K562 (cell line): Measurements from ENCODE around the gene COL23A1. TPM values are rescaled to one million over a fixed set of nuclear protein-coding genes. Genes with fewer than 3 reads are reported as not detected.

Experiments
- DDX20 ChIP-seq: fragments of 450-650 bp; IDR thresholded peaks from 2 replicates; pipeline ENCODE4 v1.6.1; 2016; ENCODE audit warnings: missing genetic modification characterization, low read depth, mild to moderate bottlenecking, missing compliant biosample characterization, moderate library complexity
- ETS2 ChIP-seq: IDR thresholded peaks from 2 replicates; pipeline ENCODE4 v1.6.1; 2016; ENCODE audit warnings: borderline replicate concordance, missing genetic modification characterization, mild to moderate bottlenecking, moderate library complexity, missing compliant biosample characterization; ENCODE audit not compliant: poor library complexity, severe bottlenecking
- FOXM1 ChIP-seq, 2 experiments: fragments of 450-650 bp in 1 of 2; sonication (generic) in 1 of 2; formaldehyde crosslinking in 1 of 2; IDR thresholded peaks; 2 replicates each; pipeline versions ENCODE4 v1.6.1 to v1.9.0; 2017 to 2022; ENCODE audit warnings: low read depth in 2 of 2, mild to moderate bottlenecking in 2 of 2, missing genetic modification reagents in 1 of 2, moderate library complexity in 1 of 2
- HIVEP1 ChIP-seq: fragments of 250-450 bp; sonication (Bioruptor Pico); IDR thresholded peaks from 2 replicates; pipeline ENCODE4 v1.4.0; 2020; ENCODE audit warnings: mild to moderate bottlenecking
- HOXB6 ChIP-seq: fragments of 250-450 bp; sonication (Bioruptor Pico); IDR thresholded peaks from 2 replicates; pipeline ENCODE4 v1.5.1; 2022; ENCODE audit warnings: mild to moderate bottlenecking, borderline replicate concordance
- ILK ChIP-seq: fragments of 450-650 bp; IDR thresholded peaks from 2 replicates; pipeline ENCODE4 v1.6.1; 2016; ENCODE audit warnings: missing genetic modification characterization, low read depth, mild to moderate bottlenecking, missing compliant biosample characterization, moderate library complexity, borderline replicate concordance
- KHSRP ChIP-seq: fragments of 450-650 bp; IDR thresholded peaks from 2 replicates; pipeline ENCODE4 v1.6.1; 2017
- KLF16 ChIP-seq: IDR thresholded peaks from 2 replicates; pipeline ENCODE4 v1.6.1; 2016; ENCODE audit warnings: antibody characterized with exemption
- NELFE ChIP-seq: IDR thresholded peaks from 2 replicates; pipeline ENCODE4 v1.6.1; 2011; ENCODE audit warnings: mild to moderate bottlenecking; ENCODE audit not compliant: insufficient read depth, insufficient read length
- NRF1 ChIP-seq, 2 experiments: fragments of 450-650 bp; IDR thresholded peaks in 1 of 2; conservative IDR thresholded peaks in 1 of 2; 2 replicates each; pipeline ENCODE4 v1.6.1; 2014; ENCODE audit warnings: mild to moderate bottlenecking in 2 of 2
- POLR3A ChIP-seq: IDR thresholded peaks from 2 replicates; pipeline ENCODE4 v1.6.1; 2011; ENCODE audit warnings: borderline replicate concordance, mild to moderate bottlenecking, moderate library complexity; ENCODE audit not compliant: insufficient read length, insufficient read depth; ENCODE audit errors: extremely low read depth
- RUNX1 ChIP-seq: sonication (generic); IDR thresholded peaks from 2 replicates; pipeline ENCODE4 v1.6.1; 2016; ENCODE audit warnings: antibody characterized with exemption, low read depth
- SP2 ChIP-seq: IDR thresholded peaks from 2 replicates; pipeline ENCODE4 v1.6.1; 2011; ENCODE audit warnings: mild to moderate bottlenecking, low read depth, low read length, moderate library complexity; ENCODE audit not compliant: poor library complexity, severe bottlenecking; ENCODE audit errors: extremely low read depth
- TAL1 ChIP-seq: fragments of 450-650 bp; IDR thresholded peaks from 2 replicates; pipeline ENCODE4 v1.6.1; 2016; ENCODE audit warnings: mild to moderate bottlenecking
- TCF7 ChIP-seq: sonication (generic); IDR thresholded peaks from 2 replicates; pipeline ENCODE4 v1.6.1; 2016; ENCODE audit warnings: antibody characterized with exemption, borderline replicate concordance
- ZBED1 ChIP-seq: IDR thresholded peaks from 2 replicates; pipeline ENCODE4 v1.6.1; 2014
- ZKSCAN3 ChIP-seq: fragments of 250-450 bp; sonication (Bioruptor Pico); IDR thresholded peaks from 2 replicates; pipeline ENCODE4 v1.4.0; 2020
- ZNF133 ChIP-seq: fragments of 250-450 bp; sonication (Bioruptor Pico); IDR thresholded peaks from 2 replicates; pipeline ENCODE4 v1.4.0; 2020; ENCODE audit warnings: mild to moderate bottlenecking
- ZNF354B ChIP-seq: fragments of 250-450 bp; sonication (Bioruptor Pico); IDR thresholded peaks from 2 replicates; pipeline ENCODE4 v1.4.0; 2020
- ZNF444 ChIP-seq: fragments of 250-450 bp; sonication (Bioruptor Pico); IDR thresholded peaks from 2 replicates; pipeline ENCODE4 v1.4.0; 2020; ENCODE audit warnings: mild to moderate bottlenecking, moderate library complexity
- ZNF699 ChIP-seq: fragments of 250-450 bp; sonication (Bioruptor Pico); IDR thresholded peaks from 2 replicates; pipeline ENCODE4 v1.8.0; 2021; ENCODE audit warnings: mild to moderate bottlenecking, moderate library complexity; ENCODE audit not compliant: insufficient replicate concordance
- ZNF766 ChIP-seq: fragments of 200-800 bp; sonication (Bioruptor generic); conservative IDR thresholded peaks from 2 replicates; pipeline ENCODE4 v1.6.1; 2016; ENCODE audit warnings: missing genetic modification characterization, missing compliant biosample characterization
- polyA plus RNA-seq, 8 experiments: library from polyadenylated mRNA; depleted of rRNA in 4 of 8; stranded (reverse) in 5 of 8; unstranded in 3 of 8; fragments of >200 nt; fragmentation: Nextera tagmentation in 2 of 8; fragmentation: Illumina TruSeq in 1 of 8; extraction: Ambion mirVana in 2 of 8; extraction: Trizol in 1 of 8; gene quantifications; 2 replicates each; pipeline versions ENCODE4 v1.2.1 to v1.2.3, GENCODE V29; 2011 to 2014; ENCODE audit warnings: inconsistent platforms in 1 of 8, missing spikeins in 1 of 8
- total RNA-seq, 7 experiments: library from RNA; depleted of rRNA in 6 of 7; stranded (reverse); fragments of >200 nt in 6 of 7; fragmentation: Illumina TruSeq in 2 of 7; extraction: Trizol in 2 of 7; gene quantifications; 2 replicates each; pipeline versions ENCODE4 v1.2.1 to v1.2.3, GENCODE V29; 2011 to 2021; ENCODE audit warnings: low replicate concordance in 1 of 7
- TF ChIP-seq, protein P1 (sequence below): fragments of 450-650 bp; IDR thresholded peaks from one replicate; pipeline ENCODE4 v1.6.1; 2018; ENCODE audit warnings: mild to moderate bottlenecking, moderate library complexity; ENCODE audit not compliant: partially characterized antibody
- TF ChIP-seq, protein P2 (sequence below): conservative IDR thresholded peaks from 2 replicates; pipeline ENCODE4 v1.6.1; 2011; ENCODE audit warnings: low read depth, mild to moderate bottlenecking, low read length; ENCODE audit not compliant: control insufficient read depth

COL23A1 gene
- total and polyA plus RNA-seq, 9 of the 15 experiments (the other 6 are each of a cell fraction or from before 2014, with no cell fraction given), result 0.09 TPM; not detected in 8

DNA sequence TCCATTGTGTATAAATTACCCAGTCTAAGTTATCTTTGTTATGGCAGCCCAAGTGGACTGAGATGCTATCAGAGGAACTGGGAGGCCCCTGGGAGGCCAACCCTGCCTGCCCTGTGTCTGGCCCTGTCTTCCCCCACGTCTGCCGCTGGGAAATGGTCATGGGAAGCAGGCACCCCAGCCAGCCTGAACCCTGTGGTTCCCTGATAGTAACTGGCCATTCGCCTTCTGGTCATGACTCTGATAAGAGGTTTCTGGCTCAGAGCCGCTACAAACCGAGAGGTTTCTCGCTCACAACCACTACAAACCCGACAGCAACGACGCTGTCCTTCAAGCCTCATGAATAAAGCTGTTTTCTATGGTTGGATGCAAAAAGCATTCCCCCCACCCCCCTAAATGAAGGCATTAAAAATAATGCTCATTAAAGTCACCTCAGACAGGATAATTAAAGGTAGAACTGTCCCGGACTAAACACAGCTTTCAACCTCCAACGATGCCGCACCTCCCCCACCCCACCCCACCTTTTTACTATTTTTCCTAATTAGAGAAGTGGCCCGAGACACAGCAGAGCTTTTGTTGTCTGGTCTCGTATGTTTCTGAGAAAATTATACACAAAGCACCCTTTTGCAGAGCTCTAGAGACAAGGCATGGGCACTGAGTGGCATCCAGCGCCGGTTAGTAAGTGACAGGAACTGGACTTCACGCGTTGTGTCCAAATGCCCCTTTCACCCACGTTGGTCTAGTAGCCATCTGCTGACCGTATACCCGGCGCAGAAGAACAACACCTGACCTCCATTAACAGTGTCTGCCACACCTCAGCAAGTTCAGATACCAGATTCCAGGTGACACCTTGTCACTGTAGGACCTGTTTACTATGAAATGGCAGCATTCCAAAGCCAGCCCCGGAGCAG is 140.8 kb downstream of the COL23A1 start (continued):
- peak; percentile 93 for TF ChIP-seq FOXM1 (IDR thresholded peaks at IDR 0.05; ENCODE audit: low read depth)
- no peak for TF ChIP-seq FOXM1 (CRISPR knock-in tag; IDR thresholded peaks at IDR 0.05; ENCODE audit: low read depth)
- no peak for TF ChIP-seq ILK (tag)
- no peak for TF ChIP-seq SP2
- no peak for TF ChIP-seq ETS2 (tag)
- no peak for TF ChIP-seq KHSRP
- TF ChIP-seq KLF16, result peak; percentile 98
- TF ChIP-seq TCF7, result peak; percentile 65; the same call in 1 of the 2 replicates
- TF ChIP-seq HIVEP1 (CRISPR knock-in tag), result no peak
- TF ChIP-seq ZNF133 (CRISPR knock-in tag), result no peak
- no peak for TF ChIP-seq POLR3A
- no peak for TF ChIP-seq ZNF699 (CRISPR knock-in tag)
- TF ChIP-seq NRF1 (conservative IDR thresholded peaks at IDR 0.05 in 1 of 2, IDR thresholded peaks at IDR 0.05 in 1 of 2), result 0 out of 4 replicates have a peak, but pooled peaks have one; percentile 13 to 25
- TF ChIP-seq, protein P1, sequence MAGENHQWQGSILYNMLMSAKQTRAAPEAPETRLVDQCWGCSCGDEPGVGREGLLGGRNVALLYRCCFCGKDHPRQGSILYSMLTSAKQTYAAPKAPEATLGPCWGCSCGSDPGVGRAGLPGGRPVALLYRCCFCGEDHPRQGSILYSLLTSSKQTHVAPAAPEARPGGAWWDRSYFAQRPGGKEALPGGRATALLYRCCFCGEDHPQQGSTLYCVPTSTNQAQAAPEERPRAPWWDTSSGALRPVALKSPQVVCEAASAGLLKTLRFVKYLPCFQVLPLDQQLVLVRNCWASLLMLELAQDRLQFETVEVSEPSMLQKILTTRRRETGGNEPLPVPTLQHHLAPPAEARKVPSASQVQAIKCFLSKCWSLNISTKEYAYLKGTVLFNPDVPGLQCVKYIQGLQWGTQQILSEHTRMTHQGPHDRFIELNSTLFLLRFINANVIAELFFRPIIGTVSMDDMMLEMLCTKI, result no peak
- TF ChIP-seq TAL1, result peak; percentile 97
- TF ChIP-seq ZNF354B (CRISPR knock-in tag), result no peak
- TF ChIP-seq ZBED1, result peak; percentile 93
- TF ChIP-seq RUNX1, result peak; percentile 93; the same call in 1 of the 2 replicates
- TF ChIP-seq DDX20 (tag), result no peak
- TF ChIP-seq ZNF444 (CRISPR knock-in tag), result no peak
- no peak for TF ChIP-seq ZKSCAN3 (CRISPR knock-in tag)
- peak; percentile 100 for TF ChIP-seq ZNF766
- TF ChIP-seq HOXB6 (CRISPR knock-in tag), result no peak
- TF ChIP-seq, protein P2, sequence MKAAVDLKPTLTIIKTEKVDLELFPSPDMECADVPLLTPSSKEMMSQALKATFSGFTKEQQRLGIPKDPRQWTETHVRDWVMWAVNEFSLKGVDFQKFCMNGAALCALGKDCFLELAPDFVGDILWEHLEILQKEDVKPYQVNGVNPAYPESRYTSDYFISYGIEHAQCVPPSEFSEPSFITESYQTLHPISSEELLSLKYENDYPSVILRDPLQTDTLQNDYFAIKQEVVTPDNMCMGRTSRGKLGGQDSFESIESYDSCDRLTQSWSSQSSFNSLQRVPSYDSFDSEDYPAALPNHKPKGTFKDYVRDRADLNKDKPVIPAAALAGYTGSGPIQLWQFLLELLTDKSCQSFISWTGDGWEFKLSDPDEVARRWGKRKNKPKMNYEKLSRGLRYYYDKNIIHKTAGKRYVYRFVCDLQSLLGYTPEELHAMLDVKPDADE, result peak; percentile 86
- no peak for TF ChIP-seq NELFE
